Putamen (tissue), 1 donor: Measurements from ENCODE around the gene PDE4D.

Source experiments
- DNase-seq: peaks from one replicate; pipeline ENCODE4 v3.0.0-alpha.2; 2016; ENCODE audit warnings: low spot score

The PDE4D gene

DNA sequence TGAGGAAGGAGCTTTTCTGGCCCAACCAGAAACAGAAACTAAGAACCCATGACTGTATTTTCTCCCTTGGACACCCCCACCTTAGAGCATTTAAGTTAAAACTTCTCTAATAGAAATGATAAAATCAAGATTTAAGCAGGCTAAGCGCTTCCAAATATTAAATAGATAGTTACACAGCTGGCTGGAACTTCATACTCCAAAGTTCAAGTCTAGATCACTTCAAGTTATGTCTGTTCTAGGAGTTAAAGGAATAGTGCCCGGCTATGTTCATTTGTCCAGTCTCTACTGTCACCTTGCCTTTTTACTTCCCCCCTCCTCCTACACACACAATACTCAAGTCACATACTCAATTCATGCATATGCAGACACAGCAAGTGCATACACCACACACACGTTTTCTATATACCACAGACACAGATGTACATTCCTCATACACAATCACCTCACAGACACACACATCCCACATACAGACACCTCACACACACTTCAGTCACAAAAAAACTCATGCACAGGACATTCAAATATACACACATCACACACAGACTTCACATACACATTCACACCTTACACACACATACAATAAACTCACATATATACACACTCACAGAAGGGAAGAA is 237.7 kb downstream of the PDE4D start:
- no peak for DNase-seq

DNA sequence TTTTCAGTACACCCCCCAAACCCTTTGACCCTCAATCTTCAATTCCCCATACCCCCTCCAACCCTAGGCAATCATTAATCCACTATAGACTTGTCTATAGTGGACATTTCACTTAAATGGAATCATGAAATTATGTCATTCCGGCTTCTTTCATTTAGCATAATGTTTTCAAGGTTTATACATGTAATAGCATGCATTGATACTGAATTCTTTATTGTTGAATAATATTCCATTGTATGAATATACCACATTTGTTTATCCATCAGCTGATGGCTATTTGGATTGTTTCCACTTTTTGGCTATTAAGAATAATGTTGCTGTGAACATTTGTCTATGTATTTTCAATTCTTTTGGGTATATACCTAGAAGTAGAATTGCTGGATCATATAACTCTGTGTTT is 238.8 kb downstream of the PDE4D start:
- no peak for DNase-seq

DNA sequence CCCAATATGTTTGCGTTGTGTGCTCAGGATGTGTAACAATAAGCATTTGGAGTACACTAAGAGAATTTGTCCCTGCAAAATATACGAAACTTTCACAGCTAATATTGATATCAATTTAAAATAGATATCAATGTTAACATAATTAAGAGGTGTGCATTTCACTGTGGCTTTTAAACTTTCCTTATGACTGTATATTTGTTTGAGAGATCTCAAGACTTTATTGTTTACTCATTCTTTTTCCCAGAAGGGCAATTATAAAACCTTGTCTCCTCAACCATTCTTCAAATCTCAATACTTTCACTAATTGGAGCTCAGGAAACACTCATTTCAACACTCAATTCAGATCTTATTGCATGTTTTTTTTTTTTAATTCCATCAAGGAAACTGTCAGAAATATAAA is 241.1 kb downstream of the PDE4D start:
- DNase-seq: no peak

DNA sequence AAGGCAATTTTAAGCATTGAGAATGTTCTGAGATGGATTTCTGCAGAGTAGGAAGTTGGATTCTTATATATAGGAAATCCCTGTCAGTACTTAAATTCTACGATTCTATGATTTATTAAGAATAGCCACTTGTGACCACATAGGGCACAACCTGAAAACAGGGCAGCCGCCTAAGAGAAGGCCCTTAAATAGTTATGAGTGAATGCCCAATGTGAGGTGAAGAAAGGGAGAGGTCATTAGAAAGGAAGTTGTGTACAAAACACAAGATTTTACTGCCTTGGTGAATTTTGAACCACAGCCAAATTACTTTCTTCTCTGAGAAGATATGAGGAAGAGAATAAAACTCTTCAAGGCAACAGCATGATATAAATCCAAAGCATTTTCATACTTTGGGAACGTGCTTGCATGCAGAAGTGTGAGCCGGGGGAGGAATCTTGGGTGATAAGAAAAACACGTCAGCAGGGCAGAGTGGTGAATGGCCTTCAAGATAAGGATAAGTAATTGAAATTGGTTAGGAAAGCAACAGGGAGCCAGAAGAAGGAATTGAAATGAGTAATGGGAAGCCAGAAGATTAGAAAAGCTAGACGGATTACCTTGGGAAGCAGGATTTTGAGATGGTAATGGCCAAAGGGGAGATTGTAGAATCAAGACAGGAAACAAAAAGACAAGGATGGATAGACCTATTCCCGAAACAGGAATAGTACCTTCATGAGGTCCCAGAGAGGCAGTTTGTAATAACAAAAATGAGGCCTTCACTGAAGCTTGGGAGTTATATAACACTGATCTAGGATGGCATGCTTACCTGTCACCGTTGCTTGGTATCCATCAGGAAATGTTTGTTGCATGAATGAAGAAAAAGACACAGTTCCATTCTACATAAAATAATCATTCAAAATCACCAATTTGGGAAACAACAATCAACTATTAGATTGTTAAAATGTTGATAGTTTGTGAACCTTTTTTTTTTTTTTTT is 244.3 kb downstream of the PDE4D start:
- no peak for DNase-seq

DNA sequence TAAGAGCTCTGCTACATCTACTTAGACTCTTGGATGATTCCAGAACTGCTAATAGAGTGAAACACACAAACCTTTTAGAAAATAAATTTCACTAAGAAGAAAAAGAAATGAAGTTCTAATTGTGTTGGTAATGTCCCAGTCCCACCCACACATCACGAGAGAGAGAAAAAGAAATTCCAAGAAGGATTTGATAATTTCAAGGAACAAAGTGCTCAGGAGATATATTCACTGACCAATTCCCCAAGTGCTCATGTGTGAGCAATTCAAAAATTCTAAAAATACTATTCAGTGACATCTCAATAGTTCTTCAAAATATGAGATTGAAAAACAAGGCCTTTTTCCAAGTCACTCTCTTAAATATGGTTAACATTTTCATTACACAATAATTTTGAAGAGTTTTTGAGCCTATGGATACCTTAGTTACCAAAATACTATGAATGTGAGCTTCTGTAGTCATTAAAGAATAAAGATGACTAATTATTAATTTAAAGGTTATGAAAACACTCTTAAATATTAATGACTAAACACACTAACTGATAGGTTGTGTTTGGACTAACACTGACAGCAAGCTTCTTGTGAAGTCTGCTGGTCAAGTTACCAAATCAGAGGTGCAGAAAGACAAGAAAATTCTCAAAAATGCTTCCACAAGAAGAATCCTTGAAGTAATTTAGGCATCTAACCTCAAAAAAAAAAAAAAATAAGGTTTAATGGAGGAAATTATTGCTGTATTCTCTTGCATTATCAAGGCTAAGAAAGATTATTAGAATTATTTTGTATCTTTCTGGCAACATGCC is 245.3 kb downstream of the PDE4D start:
- DNase-seq: no peak

DNA sequence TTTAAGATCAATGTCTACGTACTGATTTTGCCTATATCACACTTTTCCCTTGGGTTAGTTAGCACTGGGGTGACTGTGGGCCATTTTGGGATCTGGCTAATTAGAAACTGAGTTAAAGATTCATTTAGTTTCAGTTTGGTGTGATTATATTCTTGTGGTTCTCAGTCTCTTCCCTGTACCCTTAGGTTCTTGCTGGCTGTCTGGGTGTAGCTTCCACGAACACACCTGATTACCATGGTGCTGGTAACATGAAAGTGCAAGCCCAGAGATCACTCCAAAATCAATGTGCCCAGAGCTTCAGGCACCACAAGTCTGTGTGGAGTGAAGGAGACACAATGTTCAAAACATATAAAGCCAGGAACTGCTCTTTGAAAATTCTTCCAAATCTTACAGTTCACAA is 248.1 kb downstream of the PDE4D start:
- DNase-seq: no peak

DNA sequence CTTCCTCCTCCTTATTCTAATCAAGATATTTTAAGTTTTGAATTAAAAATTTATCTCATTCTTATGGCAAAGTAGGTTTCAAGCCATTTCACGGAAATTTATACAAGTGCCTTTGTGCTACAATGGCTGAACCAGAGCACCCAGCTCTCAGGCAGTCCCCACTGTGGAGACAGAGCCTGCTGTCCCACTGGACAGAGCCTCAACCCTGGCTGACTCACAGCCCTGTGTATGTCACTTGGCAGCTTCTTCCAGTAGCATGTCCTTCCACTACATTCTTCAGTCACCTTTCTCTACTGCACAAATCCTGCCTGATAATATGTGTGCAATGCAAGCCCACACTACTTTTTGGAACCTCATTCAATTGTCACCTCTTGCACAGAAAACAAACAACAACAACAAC is 253.1 kb downstream of the PDE4D start:
- DNase-seq: no peak

DNA sequence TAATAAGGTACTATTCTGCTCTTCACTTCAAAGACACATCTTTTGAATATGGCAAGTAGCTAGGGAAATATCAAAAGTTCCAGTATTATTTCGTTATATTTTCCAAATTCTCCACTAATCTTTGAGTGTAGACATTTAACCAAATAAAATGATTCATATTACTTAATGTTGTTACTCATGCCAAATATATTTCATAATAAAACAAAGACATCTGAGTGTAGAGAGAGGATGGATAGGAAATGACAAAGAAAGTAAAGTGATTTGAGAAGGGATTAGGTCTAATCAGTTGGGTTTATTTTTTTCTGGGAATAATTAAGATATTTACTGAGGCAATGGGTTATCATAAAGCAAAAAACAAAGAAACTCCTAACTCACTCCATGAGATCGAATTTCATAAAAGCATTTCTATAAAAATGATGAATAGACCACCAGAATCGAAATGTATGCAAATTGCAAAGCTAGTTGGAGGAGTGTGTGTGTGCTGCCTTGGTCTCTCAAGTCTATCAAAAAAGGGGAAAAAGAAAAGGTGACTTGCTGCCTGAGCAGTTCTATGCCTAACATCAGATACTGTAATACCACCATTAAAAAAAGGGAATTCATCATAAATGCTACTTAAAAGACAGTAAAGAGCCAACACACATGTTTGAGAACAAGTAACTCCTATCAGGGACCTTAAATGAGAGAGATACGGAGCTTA is 255.5 kb downstream of the PDE4D start:
- DNase-seq: no peak

DNA sequence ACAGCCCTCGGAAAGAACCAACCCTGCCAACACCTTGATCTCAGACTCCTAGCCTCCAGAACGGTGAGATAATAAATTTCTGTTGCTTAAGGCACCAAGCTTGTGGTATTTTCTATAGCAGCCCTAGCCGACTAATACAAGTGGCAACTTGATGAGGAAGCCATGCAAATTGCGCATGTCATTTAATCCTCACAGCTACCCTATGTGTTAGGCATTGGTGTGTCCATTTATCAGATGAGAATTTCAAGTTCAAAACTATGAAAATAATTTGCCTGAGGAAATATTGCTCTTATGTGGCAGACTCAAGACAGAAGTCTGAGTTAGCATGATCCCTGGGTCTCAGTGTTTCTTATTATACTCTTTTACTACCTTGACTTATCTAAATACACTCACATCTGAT is 264.0 kb downstream of the PDE4D start:
- DNase-seq: no peak

DNA sequence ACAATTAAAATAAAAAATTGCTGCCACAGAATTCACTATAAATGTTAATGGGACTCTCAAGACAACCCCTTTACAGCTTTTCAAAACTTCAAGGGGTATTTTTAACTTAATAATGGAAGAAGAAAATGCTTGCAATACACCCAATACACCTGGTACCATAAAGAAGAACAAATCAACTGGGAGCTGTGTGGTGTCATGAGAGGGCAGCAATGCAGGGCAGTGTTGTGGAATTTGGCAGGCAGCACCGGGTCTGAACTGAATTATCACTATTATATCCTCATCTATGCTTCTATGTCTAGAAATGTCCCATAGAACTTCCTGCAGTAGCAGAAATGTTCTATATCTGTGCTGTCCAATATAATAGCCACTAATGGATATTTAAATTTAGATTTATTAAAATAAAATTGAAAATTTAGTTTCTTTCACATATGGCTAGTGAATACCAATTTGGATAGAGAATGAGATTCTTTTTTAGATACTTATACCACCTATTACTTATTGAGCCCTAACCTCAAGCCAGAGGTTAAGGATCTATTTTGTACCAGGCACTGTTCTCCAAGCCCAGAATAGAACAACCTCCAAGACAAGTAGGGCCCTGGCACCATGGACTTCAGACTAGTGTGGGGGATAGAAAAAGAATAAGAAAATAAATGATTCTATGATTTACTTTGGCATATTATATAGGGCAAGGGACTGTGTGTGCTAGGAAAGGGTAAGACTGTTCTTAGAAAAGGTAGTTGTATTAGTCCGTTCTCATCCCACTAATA is 265.3 kb downstream of the PDE4D start:
- no peak for DNase-seq

DNA sequence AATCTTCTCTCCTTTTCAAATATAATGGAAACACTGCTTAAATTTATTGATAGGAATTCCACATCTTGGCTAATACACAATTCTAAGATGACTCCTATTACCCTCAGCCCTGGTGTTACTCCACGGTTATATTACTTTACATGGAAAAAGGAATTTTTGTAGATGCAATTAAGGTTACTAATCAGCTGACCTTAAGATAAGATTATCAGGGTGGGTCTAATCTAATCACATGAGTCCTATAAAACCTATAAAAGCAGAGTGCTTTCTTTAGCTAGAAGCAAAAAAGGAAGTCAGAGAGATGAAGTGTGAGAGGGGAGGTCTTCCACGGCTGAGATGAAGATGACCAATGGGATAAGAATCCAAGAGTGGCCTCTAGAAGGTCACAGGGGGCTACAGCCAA is 268.6 kb downstream of the PDE4D start:
- no peak for DNase-seq

DNA sequence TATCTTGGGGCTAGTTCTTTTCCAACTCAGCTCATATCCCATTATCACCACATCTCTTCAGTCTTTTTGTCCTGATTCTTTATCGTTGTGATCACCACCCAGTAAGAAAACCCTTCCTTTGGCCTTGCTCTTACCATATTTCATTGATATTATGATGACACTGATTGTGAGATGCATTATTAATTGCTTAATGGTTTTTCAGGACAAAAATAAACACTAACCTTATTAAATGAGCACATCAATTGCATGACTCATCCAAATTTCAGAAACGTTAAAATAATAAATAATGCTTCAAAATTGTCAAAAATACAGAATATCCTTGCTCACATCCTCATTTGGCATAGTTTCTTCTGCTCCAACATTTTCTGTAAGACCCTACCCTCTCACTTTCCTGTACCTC is 270.7 kb downstream of the PDE4D start:
- DNase-seq: no peak

DNA sequence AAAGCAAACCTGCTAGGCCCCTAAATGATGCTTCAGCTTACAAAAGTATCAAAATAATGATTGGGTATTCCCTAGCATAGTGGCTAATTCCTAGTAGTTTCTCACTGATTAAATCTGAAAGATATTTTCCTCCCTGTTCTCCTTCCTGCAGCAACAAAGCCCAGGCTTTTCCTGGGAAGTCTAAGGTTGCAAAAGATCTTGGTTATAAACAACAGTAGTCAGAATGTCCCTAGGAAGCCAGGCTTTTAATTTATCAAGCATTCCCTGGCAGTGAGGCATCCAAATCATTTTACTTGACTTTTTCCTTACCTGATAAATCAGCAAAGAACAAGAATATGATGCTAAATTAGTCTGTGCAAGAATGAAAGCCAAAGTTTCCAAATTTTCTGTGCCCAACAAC is 272.0 kb downstream of the PDE4D start:
- no peak for DNase-seq

DNA sequence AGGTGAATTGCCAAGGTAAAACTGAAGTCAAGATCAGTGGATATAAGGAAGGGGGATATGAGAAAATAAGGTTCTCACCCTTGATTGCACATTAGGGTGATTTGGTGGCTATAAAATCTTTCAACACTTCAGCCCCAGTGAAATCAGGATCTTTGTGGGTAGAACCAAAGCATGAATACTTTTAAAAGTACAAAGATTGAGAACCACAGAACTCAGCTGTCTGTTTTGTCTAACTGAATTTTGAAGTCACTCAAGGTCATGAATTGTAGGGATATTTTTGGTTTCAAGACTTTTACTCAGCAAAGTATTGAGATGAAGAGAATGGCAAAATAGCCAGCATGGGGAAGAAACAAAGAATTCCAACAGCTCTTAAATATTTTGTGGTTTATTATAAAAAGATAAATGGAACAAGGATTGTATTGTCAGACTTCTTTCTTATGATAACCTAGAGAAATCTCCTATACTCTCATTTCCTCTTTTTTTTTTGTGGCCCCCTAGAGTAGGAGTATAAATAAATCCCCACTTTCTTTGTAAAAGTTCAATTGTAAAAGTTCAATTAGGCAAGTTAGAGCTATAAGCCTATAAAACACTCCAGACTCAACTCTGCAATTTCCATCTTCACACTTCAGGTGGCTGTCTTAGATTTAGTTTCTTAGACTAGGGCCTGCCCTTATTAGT is 272.9 kb downstream of the PDE4D start:
- no peak for DNase-seq

DNA sequence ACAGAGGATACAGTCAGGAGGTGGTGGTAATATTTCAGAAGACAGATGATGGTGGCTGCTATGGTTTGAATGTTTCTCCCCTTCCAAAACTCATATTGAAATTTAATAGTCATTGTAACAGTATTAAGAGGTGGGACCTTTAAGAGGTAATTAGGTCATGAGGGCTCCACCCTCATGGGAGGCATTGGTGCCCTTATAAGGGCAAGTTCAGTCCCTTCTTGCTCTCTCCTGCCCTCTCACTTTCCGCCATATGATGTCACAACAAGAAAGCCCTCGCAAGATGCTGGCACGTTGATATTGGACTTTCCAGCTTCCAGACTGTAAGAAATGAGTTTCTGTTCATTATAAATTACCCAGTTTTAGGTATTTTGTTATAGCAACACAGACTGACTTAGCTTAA is 274.9 kb downstream of the PDE4D start:
- DNase-seq: no peak

DNA sequence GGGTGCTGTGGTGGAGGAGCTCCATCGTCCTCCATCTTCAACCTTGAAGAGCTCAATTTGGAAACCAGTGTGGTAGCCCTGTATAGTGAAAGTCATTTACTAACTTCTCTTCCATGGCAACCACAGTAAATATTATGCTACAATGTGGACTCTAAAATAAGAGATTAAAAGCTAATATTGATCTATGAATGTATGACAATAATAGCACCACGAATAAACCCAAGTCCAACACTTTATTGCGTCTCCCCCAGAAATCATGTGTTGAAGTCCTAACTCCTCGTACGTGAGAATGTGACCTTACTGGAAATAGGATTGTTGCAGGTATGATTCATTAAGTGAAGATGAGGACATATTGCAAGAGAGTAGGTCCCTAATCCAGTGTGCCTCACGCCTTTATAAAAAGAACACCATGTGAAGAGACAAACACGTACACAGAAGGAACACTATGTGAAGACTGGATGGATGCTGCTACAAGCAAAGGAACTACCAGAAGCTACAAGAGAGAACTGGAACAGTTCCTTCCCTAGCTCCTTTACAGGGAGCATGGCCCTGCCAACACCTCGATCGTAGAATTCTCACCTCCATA is 276.2 kb downstream of the PDE4D start:
- no peak for DNase-seq

DNA sequence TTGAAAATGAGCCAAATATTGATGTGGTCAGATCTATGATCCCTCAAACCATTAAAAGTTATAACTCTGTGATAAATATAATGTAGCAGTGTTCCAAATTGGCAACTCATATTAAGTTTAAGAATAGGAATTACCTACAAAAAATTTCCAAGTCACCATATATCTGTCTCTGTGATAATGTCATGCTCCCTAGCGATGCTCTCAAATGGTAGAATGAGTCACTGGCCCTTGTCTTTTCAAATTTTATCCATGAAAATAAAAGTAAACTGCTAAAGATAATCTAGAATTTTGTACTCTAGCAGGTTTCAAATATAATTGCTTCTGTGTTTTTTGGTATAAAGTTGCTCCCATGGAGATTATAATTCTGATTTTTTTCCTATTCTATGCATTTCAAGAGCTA is 277.1 kb downstream of the PDE4D start:
- DNase-seq: no peak

DNA sequence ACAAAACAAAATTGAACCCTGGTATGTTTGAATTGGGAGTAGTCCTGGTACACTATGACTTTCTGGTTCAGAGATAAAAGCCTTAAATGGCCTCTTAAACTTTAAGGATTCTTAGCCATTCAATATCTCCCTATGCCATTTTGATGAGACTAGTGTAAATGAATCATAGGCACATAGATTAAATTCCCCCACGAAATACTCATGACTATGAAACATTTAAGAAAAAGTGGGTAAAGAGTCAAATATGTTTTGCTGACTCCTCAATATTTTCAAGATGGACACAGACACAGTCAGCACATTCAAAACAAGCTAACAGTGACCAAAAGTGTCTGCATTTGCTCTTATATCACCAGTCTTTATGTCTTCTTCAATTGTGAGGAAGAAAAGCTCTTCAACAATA is 278.3 kb downstream of the PDE4D start:
- no peak for DNase-seq

DNA sequence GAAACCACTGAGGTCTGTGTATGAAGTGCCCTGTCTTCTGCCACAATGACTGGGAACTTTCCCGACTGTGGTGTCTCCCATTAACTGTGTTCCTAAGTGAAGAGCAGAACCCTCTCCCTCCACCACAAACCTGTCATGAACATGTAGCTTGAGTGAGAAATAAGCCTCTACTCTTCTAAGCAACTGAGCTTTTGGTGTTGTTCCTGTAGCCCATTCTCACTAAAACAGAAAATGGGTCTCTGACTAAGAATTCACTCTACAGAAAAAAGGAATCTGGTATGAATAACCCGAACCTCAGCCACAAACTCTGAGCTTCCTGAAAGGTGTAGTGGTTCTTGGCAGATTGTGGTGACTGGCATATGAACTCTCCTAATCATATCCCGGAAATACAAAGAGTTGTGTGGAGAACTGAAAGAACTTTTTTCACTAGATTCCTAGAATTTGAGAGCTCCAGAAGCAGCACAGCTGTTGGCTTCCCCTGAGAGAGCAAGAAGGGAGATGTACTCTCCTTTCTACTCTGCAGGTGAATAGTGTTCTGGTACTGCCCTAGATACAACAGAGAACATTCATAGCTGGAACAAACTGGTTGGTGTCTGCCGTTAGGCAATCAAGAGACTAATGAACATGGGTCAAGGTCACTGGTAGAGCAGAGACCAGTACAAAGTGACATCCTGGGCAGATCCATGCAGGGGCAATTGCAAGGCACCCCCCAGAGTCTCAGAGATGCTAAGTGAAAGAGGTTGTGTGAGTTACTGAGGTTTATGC is 283.8 kb downstream of the PDE4D start:
- no peak for DNase-seq

DNA sequence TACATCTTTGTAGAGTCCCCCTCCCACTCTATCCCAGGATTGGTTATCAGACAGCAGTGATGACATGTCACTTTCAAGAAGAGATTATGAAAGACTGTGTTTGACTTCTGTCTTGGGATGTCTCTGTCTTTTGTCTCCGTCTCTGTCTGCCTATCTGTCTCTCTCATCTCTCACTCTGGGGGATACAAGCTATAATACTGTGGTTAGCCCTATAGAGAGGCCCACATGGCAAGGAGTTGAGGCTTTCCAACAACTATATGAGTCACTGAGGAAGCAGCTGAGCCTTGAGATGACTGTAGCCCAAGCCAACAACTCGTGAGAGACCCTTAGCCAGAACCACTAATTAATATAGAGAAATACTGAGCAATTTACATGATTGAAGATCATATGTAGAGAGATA is 284.8 kb downstream of the PDE4D start:
- no peak for DNase-seq
